GM12892 (cell line): ENCODE results near the gene PPP3CA.

Source experiments
- DNase-seq: peaks from one replicate; pipeline ENCODE4 v3.0.0; 2011; ENCODE audit not compliant: insufficient read length
- FAIRE-seq: peaks from 2 replicates; lab custom pipeline; 2011; peaks lifted over from hg19 to GRCh38; lab: Jason Lieb, UNC
- POLR2A ChIP-seq: IDR thresholded peaks from 2 replicates; pipeline ENCODE4 v1.6.1; 2011; ENCODE audit warnings: low read depth, low read length, control low read depth
- POLR2AphosphoS5 ChIP-seq: IDR thresholded peaks from 2 replicates; pipeline ENCODE4 v1.6.1; 2011; ENCODE audit warnings: low read depth, low read length, control low read depth
- TAF1 ChIP-seq: IDR thresholded peaks from 2 replicates; pipeline ENCODE4 v1.6.1; 2011; ENCODE audit warnings: low read depth, mild to moderate bottlenecking, control low read depth, low read length, borderline replicate concordance

Gene PPP3CA

GRCh38 chr4:101037938-101038413, 309.4 kb downstream of the PPP3CA start:
- no peak for DNase-seq
- TF ChIP-seq POLR2A (no peak), TAF1 (no peak), POLR2AphosphoS5 (no peak)
- FAIRE-seq, result no peak

- no peak for FAIRE-seq
- no peak for TF ChIP-seq POLR2AphosphoS5
- TF ChIP-seq TAF1, result no peak
- TF ChIP-seq POLR2A, result no peak
- no peak for DNase-seq
Measured at GRCh38 chr4:101037249-101037648, 310.1 kb downstream of the PPP3CA start.

GRCh38 chr4:101035487-101035886, 311.8 kb downstream of the PPP3CA start:
- DNase-seq (no peak), FAIRE-seq (no peak)
- TF ChIP-seq POLR2A (no peak), TAF1 (no peak), POLR2AphosphoS5 (no peak)

DNA sequence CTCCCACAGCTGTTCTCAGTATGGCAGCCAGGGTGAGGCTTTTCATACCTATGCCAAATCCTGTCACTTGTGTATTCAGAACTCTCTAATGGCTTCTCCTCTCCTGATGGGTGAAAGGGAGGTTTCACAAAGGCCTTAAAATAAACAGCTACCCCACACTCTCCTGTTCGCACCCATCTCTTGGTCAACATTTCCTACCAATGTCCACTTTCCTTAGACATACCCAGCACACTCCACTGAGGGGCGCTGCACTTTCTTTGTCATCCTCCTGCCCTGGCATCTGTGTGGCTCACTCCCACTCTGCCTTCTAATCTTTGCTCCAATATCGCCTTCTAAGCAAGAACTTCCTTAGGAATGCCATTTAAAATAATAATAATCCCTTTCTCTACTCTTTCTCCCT, 313.3 kb downstream of the PPP3CA start:
- no peak for FAIRE-seq

GRCh38 chr4:101032541-101032940, 314.8 kb downstream of the PPP3CA start:
- DNase-seq (no peak), FAIRE-seq (no peak)
- TF ChIP-seq TAF1, result no peak
- no peak for TF ChIP-seq POLR2AphosphoS5
- TF ChIP-seq POLR2A, result no peak

More for the DNA sequence above, 313.3 kb downstream of the PPP3CA start:
- no peak for TF ChIP-seq POLR2AphosphoS5
- TF ChIP-seq POLR2A, result no peak
- no peak for TF ChIP-seq TAF1
- DNase-seq, result no peak

DNA sequence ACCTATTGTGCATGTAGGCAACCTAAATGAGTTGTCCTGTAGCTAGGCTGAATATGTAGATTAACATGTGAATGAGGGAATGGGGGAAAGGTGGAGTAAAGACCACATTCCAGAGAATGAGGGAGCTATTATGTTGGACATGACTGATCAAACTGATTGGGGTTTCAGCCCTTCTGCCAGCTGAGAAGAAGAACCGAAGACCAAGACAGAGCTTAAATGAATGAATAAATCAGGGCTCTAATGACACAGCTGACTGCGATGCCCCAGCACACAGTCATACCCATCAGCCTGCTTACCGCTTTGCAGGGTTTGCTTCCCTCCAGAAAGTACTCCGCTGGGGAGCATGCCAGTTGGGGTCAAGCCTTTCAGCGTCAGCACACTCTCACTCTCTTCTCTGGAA, 315.4 kb downstream of the PPP3CA start:
- TF ChIP-seq TAF1 (no peak), POLR2AphosphoS5 (no peak), POLR2A (no peak)
- DNase-seq (no peak), FAIRE-seq (no peak)

DNA sequence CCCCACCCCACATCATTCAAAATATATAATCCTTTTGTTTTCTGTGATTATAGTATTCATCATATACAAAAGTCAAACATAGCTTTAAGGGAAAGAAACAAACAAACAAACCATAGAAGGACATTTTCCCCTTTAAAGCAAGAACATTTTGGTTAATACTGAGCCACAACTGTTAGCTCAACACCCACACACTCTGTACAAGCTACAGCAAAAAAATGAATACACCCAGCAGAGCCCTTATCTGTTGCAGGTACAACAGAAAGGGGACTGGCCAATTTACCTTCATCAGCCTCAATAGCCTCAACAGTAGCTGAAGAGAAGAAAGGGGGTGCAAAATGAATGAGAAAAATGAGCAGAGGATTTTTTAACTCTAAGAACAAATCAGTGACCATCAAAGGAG, 318.4 kb downstream of the PPP3CA start:
- no peak for DNase-seq
- FAIRE-seq, result no peak
- TF ChIP-seq POLR2AphosphoS5 (no peak), TAF1 (no peak), POLR2A (no peak)

- FAIRE-seq (no peak), DNase-seq (no peak)
- TF ChIP-seq POLR2A (no peak), POLR2AphosphoS5 (no peak), TAF1 (no peak)
Measured at GRCh38 chr4:101027721-101028120, 319.6 kb downstream of the PPP3CA start.

- DNase-seq (no peak), FAIRE-seq (no peak)
- TF ChIP-seq POLR2A, result no peak
- TF ChIP-seq POLR2AphosphoS5, result no peak
- no peak for TF ChIP-seq TAF1
Measured at GRCh38 chr4:101025755-101026154, 321.6 kb downstream of the PPP3CA start.

DNA sequence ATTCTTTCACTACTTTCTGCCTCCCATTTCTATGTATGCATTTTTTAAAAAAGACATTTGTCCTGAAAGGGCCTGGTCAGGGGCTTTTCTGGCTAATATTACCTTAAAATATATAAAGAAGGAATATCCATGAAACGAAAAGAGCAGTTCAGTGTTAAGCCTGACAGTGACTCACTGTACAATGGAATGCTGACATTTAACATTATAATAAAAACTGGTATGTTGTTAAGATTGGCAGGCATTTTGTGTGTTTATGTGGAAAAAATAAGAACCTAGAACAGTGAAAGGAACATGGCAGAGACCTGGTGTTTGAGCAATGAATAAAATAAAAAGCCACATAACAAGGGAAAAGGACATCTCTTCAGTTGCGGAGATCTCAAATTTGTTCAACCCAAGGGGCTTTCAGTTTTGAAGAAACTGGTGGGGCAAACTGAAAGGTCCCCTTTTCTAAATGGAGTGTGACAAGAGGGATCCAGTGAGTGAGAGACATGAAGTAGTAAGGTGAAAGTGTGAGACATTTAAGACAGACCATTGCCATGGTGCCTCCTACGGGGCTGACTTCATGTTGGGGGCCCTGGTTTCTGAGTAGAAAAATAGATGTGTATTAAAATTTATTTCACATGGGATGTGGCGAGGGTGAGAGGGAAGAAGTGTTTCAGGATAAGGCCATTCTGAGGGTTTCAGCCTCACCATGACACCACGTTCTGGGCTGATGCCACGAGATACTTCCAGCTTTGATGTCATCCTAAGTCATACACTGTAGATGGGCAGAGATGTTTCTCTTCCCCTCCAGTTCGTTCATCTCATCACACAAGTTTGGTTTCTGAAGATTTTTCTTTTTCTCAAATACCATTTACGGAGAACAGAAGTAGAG, 324.9 kb downstream of the PPP3CA start:
- FAIRE-seq (no peak), DNase-seq (no peak)
- TF ChIP-seq TAF1 (no peak), POLR2AphosphoS5 (no peak), POLR2A (no peak)

DNA sequence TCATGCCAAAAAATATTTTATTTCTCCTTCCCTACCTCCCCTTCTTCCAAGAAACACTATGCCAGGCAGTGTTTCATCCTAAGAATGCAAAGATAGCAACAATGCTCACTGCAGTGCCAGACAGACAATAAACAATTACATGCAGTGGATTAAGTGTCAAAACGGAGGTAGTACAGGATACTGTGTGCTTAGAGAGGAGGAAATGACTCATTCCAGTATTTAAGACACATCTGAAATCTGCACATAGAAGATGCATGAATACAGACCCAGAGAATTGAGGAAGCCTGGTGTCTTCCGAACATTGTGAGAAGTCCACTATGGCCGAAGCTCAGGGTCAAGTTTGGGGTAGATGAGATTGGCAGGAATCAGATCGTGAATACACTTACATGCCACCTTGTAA, 326.4 kb downstream of the PPP3CA start:
- DNase-seq, result no peak
- TF ChIP-seq TAF1, result no peak
- TF ChIP-seq POLR2AphosphoS5, result no peak
- TF ChIP-seq POLR2A, result no peak
- peak; percentile 97 for FAIRE-seq

DNA sequence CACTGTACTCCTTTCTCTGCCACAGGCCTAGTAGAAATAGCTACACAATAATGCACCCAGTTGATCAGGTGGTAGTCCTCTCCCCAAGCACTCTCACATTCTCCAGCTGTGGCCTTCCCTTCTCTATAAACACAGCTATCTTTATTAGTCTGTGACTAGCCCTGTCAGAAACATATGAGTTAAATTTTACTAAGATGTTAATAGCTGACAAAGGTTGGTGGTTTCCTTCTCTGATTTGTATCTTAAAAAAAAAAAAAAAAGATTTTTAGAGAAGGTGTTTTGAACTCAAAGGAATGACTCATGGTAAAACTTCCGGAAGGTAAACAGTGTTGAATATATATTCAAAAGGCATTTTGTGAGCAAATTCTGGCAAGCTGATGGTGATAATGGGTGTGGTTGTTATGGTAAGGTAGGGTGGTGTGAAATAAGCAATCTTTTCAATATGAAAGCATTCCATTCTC, 327.4 kb downstream of the PPP3CA start:
- FAIRE-seq (no peak), DNase-seq (no peak)
- no peak for TF ChIP-seq POLR2A
- no peak for TF ChIP-seq POLR2AphosphoS5
- TF ChIP-seq TAF1, result no peak
